Natural killer cell (primary cell): Measurements from ENCODE around the gene L3MBTL4. TPM values are rescaled to one million over a fixed set of nuclear protein-coding genes. Genes with fewer than 3 reads are reported as not detected.

Experiments used
- ATAC-seq, 3 donors: fragments of 150-1000 bp in 2 of 3; fragments of 200-7000 bp in 1 of 3; cut with Tn5 transposase; 1 replicate in 1 of 3; 2 replicates in 2 of 3; pipeline ENCODE4 v1.10.0; 2021; ENCODE audit warnings: mild to moderate bottlenecking in 2 of 3, moderate library complexity in 2 of 3
- DNase-seq, 2 donors: peaks; one replicate each; pipeline versions ENCODE4 v3.0.0 to v3.0.0-alpha.2; 2013 to 2021; ENCODE audit warnings: mixed read lengths in 1 of 2
- H3K27ac ChIP-seq: one replicate; pipeline ENCODE4 v1.5.1; 2013; ENCODE audit warnings: mild to moderate bottlenecking, low read length
- H3K27me3 ChIP-seq: one replicate; pipeline ENCODE4 v1.6.1; 2013; ENCODE audit warnings: low read length; ENCODE audit not compliant: control insufficient read depth, insufficient read depth
- H3K36me3 ChIP-seq: one replicate; pipeline ENCODE4 v1.6.1; 2013; ENCODE audit warnings: low read length; ENCODE audit not compliant: control insufficient read depth, insufficient read depth
- H3K4me1 ChIP-seq: one replicate; pipeline ENCODE4 v1.6.1; 2013; ENCODE audit warnings: low read length; ENCODE audit not compliant: control insufficient read depth, insufficient read depth
- H3K4me3 ChIP-seq: one replicate; pipeline ENCODE4 v1.5.1; 2013; ENCODE audit warnings: low read length
- H3K9me3 ChIP-seq: one replicate; pipeline ENCODE4 v1.6.1; 2013; ENCODE audit warnings: low read length; ENCODE audit not compliant: control insufficient read depth, insufficient read depth
- H3K27ac Mint-ChIP-seq, 2 donors: one replicate each; pipeline ENCODE4 v1.8.0; 2022; ENCODE audit warnings: mild to moderate bottlenecking in 2 of 2, mixed read lengths in 2 of 2, moderate library complexity in 1 of 2
- H3K27me3 Mint-ChIP-seq, 2 donors: one replicate each; pipeline ENCODE4 v1.8.0; 2022; ENCODE audit warnings: low read depth in 2 of 2, mixed read lengths in 2 of 2
- H3K36me3 Mint-ChIP-seq: one replicate; pipeline ENCODE4 v1.8.0; 2022; ENCODE audit warnings: mixed read lengths
- H3K4me1 Mint-ChIP-seq, 2 donors: one replicate each; pipeline ENCODE4 v1.8.0; 2022; ENCODE audit warnings: mixed read lengths in 2 of 2
- H3K4me3 Mint-ChIP-seq: one replicate; pipeline ENCODE4 v1.8.0; 2022; ENCODE audit warnings: mild to moderate bottlenecking, moderate library complexity, mixed read lengths
- H3K9me3 Mint-ChIP-seq, 2 donors: one replicate each; pipeline ENCODE4 v1.8.0; 2022; ENCODE audit warnings: mixed read lengths in 2 of 2
- CTCF ChIP-seq: fragments of 200-600 bp; IDR thresholded peaks from one replicate; pipeline ENCODE4 v1.8.0; 2022; ENCODE audit warnings: antibody characterized with exemption
- WGBS: methylation state at CpG from one replicate; pipeline ENCODE4 v1.1.7; 2013; ENCODE audit warnings: missing lambda C conversion rate; ENCODE audit not compliant: insufficient coverage; 5-methylcytosine and 5-hydroxymethylcytosine counted together
- intact Hi-C: fragments of 100-400 bp; cut with micrococcal nuclease; formaldehyde crosslinking; loops from one replicate; pipeline ENCODE4 v1.14.2; 2022
- total RNA-seq, 4 donors: library from RNA; stranded (reverse); fragments of 120-200 nt in 1 of 4; gene quantifications; one replicate each; pipeline versions ENCODE4 v1.2.3 to v1.2.4, GENCODE V29; 2013 to 2022

L3MBTL4 gene
- total RNA-seq, 3 donors from 2014 or later (not counting 1 experiment from before 2014, with no cell fraction given): 27.9 to 34.2 (median 30.0) TPM

- Mint-ChIP-seq H3K4me3 (no peak overlapping the region), H3K4me1 (peaks cover 17 to 42% of the 10 kb centered on the region in 2 donors), H3K9me3 (peaks cover 0 to 2% of the 10 kb centered on the region in 2 donors), H3K36me3 (no peaks in the 10 kb centered on the region), H3K27ac (peak overlapping the region in 1 of 2 donors; percentile 37), H3K27me3 (no peaks in the 10 kb centered on the region)
- Histone ChIP-seq H3K27ac (no peak overlapping the region), H3K27me3 (no peaks in the 10 kb centered on the region), H3K36me3 (no peaks in the 10 kb centered on the region), H3K4me3 (no peak overlapping the region), H3K9me3 (peaks cover 3% of the 10 kb centered on the region), H3K4me1 (no peaks in the 10 kb centered on the region)
- 87% methylated on average over 5 of the region's 5 CpGs for WGBS
- intact Hi-C loops: no loop called here
- DNase-seq: no peak
- no peak for TF ChIP-seq CTCF
- ATAC-seq: no peak
Measured at GRCh38 chr18:6373187-6373586, 41.5 kb downstream of the L3MBTL4 start.

GRCh38 chr18:6370886-6371635 lies 43.6 kb downstream of the L3MBTL4 start:
- Histone ChIP-seq H3K9me3 (peaks cover 3% of the 10 kb centered on the region), H3K36me3 (no peaks in the 10 kb centered on the region), H3K4me1 (no peaks in the 10 kb centered on the region), H3K27me3 (no peaks in the 10 kb centered on the region), H3K27ac (no peak overlapping the region), H3K4me3 (no peak overlapping the region)
- DNase-seq: no peak
- no peak for ATAC-seq
- H3K9me3 Mint-ChIP-seq: peaks cover 0 to 2% of the 10 kb centered on the region in 2 donors
- H3K4me1 Mint-ChIP-seq: peaks cover 29 to 52% of the 10 kb centered on the region in 2 donors
- no peak overlapping the region for H3K27ac Mint-ChIP-seq
- H3K36me3 Mint-ChIP-seq: no peaks in the 10 kb centered on the region
- 85% methylated on average over 12 of the region's 12 CpGs for WGBS
- no peak for TF ChIP-seq CTCF
- intact Hi-C loops: no loop called here
- H3K27me3 Mint-ChIP-seq: no peaks in the 10 kb centered on the region
- no peak overlapping the region for H3K4me3 Mint-ChIP-seq

- TF ChIP-seq CTCF: no peak
- no peak overlapping the region for H3K4me3 ChIP-seq
- no peaks in the 10 kb centered on the region for H3K27me3 ChIP-seq
- no peak for DNase-seq
- WGBS: 80% methylated on average over 8 of the region's 8 CpGs
- no peak overlapping the region for H3K27ac ChIP-seq
- intact Hi-C loops: no loop called here
- no peak overlapping the region for H3K4me3 Mint-ChIP-seq
- H3K4me1 Mint-ChIP-seq: peaks cover 33 to 46% of the 10 kb centered on the region in 2 donors
- H3K36me3 Mint-ChIP-seq: no peaks in the 10 kb centered on the region
- no peak overlapping the region for H3K27ac Mint-ChIP-seq
- peaks cover 0 to 2% of the 10 kb centered on the region in 2 donors for H3K9me3 Mint-ChIP-seq
- H3K36me3 ChIP-seq: no peaks in the 10 kb centered on the region
- peaks cover 3% of the 10 kb centered on the region for H3K9me3 ChIP-seq
- H3K4me1 ChIP-seq: no peaks in the 10 kb centered on the region
- H3K27me3 Mint-ChIP-seq: no peaks in the 10 kb centered on the region
- ATAC-seq: no peak
Measured at GRCh38 chr18:6370410-6370809, 44.3 kb downstream of the L3MBTL4 start.

- no peak for DNase-seq
- WGBS: 99% methylated on average over 6 of the region's 6 CpGs
- intact Hi-C loops: no loop called here
- ATAC-seq: no peak
- Mint-ChIP-seq H3K27me3 (no peaks in the 10 kb centered on the region), H3K4me1 (peaks cover 30 to 37% of the 10 kb centered on the region in 2 donors), H3K36me3 (no peaks in the 10 kb centered on the region), H3K4me3 (no peak overlapping the region), H3K27ac (no peak overlapping the region), H3K9me3 (peaks cover 0 to 2% of the 10 kb centered on the region in 2 donors)
- Histone ChIP-seq H3K27me3 (no peaks in the 10 kb centered on the region), H3K4me1 (no peaks in the 10 kb centered on the region), H3K27ac (no peak overlapping the region), H3K9me3 (peaks cover 3% of the 10 kb centered on the region), H3K36me3 (no peaks in the 10 kb centered on the region), H3K4me3 (no peak overlapping the region)
- no peak for TF ChIP-seq CTCF
Measured at GRCh38 chr18:6368017-6368416, 46.7 kb downstream of the L3MBTL4 start.
